Activated T-cell treated with anti-CD3 and anti-CD28 coated beads, Interleukin-2, amount 50 U/mL, for 1 hour (primary cell): ENCODE results near the gene POMT1.
"Not testable (repeated sequence)": the region's sequence is repeated elsewhere in the genome, so short reads cannot be mapped to it uniquely, and the experiment has no call there.

Experiments used
- DNase-seq: peaks from one replicate; pipeline ENCODE4 v3.0.0-alpha.2; 2020

Gene POMT1

GRCh38 chr9:131502781-131503625 is at the start of gene POMT1:
TSS of gene POMT1 (plus strand) at chr9:131502918. CDS start at chr9:131504219, 1,301 bp downstream.
- DNase-seq: peak; percentile 90

GRCh38 chr9:131454028-131454427 is 48.7 kb upstream of the POMT1 start:
- no peak for DNase-seq

GRCh38 chr9:131455655-131456054 is 47.1 kb upstream of the POMT1 start:
- DNase-seq: not testable (repeated sequence)

GRCh38 chr9:131457746-131458145 is 45.0 kb upstream of the POMT1 start:
- no peak for DNase-seq

GRCh38 chr9:131459056-131459455 is 43.7 kb upstream of the POMT1 start:
- DNase-seq: no peak

GRCh38 chr9:131461166-131461565 is 41.6 kb upstream of the POMT1 start:
- DNase-seq: no peak

- no peak for DNase-seq
Observed at GRCh38 chr9:131464354-131465000, 38.2 kb upstream of the POMT1 start.

GRCh38 chr9:131465401-131465800 is 37.3 kb upstream of the POMT1 start:
- no peak for DNase-seq

GRCh38 chr9:131467214-131467935 is 35.3 kb upstream of the POMT1 start:
- no peak for DNase-seq

GRCh38 chr9:131468031-131468430 is 34.7 kb upstream of the POMT1 start:
- DNase-seq: no peak

GRCh38 chr9:131469356-131469755 is 33.4 kb upstream of the POMT1 start:
- DNase-seq: no peak

- DNase-seq: no peak
Observed at GRCh38 chr9:131469951-131470350, 32.8 kb upstream of the POMT1 start.

GRCh38 chr9:131470581-131470991 is 32.1 kb upstream of the POMT1 start:
- no peak for DNase-seq

GRCh38 chr9:131472085-131472484 is 30.6 kb upstream of the POMT1 start:
- not testable (repeated sequence) for DNase-seq

- peak; percentile 11 for DNase-seq
Observed at GRCh38 chr9:131473198-131473885, 29.4 kb upstream of the POMT1 start.

GRCh38 chr9:131473891-131474290 is 28.8 kb upstream of the POMT1 start:
- peak; percentile 11 for DNase-seq

- no peak for DNase-seq
Observed at GRCh38 chr9:131474711-131475110, 28.0 kb upstream of the POMT1 start.

GRCh38 chr9:131475111-131475955 is 27.4 kb upstream of the POMT1 start:
- no peak for DNase-seq

GRCh38 chr9:131475956-131476776 is 26.6 kb upstream of the POMT1 start:
- DNase-seq: no peak

GRCh38 chr9:131476777-131477345 is 25.9 kb upstream of the POMT1 start:
- DNase-seq: no peak

- no peak for DNase-seq
Observed at GRCh38 chr9:131477367-131477766, 25.4 kb upstream of the POMT1 start.
